ENCODE measurements around the gene GNPAT.
A peak's percentile ranks its signal among the peaks of the same experiment; 100 is the strongest.

Gene GNPAT

GRCh38 chr1:231240531-231240882 lies 505 bp upstream of the GNPAT start:
- H3K27ac ChIP-seq: peak overlapping the region; percentile 56

GRCh38 chr1:231241750-231242149 lies 738 bp downstream of the GNPAT start:
- no peak for DNase-seq (ENCODE audit: low read depth, low spot score)
- H3K27ac ChIP-seq: peak overlapping the region; percentile 56

More at GRCh38 chr1:231240531-231240882, 505 bp upstream of the GNPAT start:
- no peak for DNase-seq (ENCODE audit: low read depth, low spot score)

- DNase-seq (ENCODE audit: low read depth, low spot score): no peak
- no peak overlapping the region for H3K27ac ChIP-seq
Observed at GRCh38 chr1:231242516-231243198, 1.6 kb downstream of the GNPAT start.

- DNase-seq (ENCODE audit: low read depth, low spot score): no peak
Observed at GRCh38 chr1:231248778-231249177, 7.8 kb downstream of the GNPAT start.

GRCh38 chr1:231252336-231252735 lies 11.3 kb downstream of the GNPAT start:
- H3K27ac ChIP-seq: no peak overlapping the region

More at GRCh38 chr1:231248778-231249177, 7.8 kb downstream of the GNPAT start:
- H3K27ac ChIP-seq: no peak overlapping the region

GRCh38 chr1:231260351-231260750 lies 19.3 kb downstream of the GNPAT start:
- DNase-seq (ENCODE audit: low read depth, low spot score): no peak
- H3K27ac ChIP-seq: no peak overlapping the region

More at GRCh38 chr1:231252336-231252735, 11.3 kb downstream of the GNPAT start:
- DNase-seq (ENCODE audit: low read depth, low spot score): no peak

- DNase-seq (ENCODE audit: low read depth, low spot score): no peak
- H3K27ac ChIP-seq: no peak overlapping the region
Observed at GRCh38 chr1:231264642-231265041, 23.6 kb downstream of the GNPAT start.

- DNase-seq (ENCODE audit: low read depth, low spot score): no peak
- H3K27ac ChIP-seq: no peak overlapping the region
Observed at GRCh38 chr1:231265379-231265778, 24.4 kb downstream of the GNPAT start.

- no peak overlapping the region for H3K27ac ChIP-seq
- DNase-seq (ENCODE audit: low read depth, low spot score): no peak
Observed at GRCh38 chr1:231266811-231267322, 25.9 kb downstream of the GNPAT start.

GRCh38 chr1:231272173-231272572 lies 31.2 kb downstream of the GNPAT start:
- DNase-seq (ENCODE audit: low read depth, low spot score): no peak
- no peak overlapping the region for H3K27ac ChIP-seq

- no peak overlapping the region for H3K27ac ChIP-seq
- no peak for DNase-seq (ENCODE audit: low read depth, low spot score)
Observed at GRCh38 chr1:231272880-231273279, 31.9 kb downstream of the GNPAT start.

GRCh38 chr1:231274119-231274825 lies 33.3 kb downstream of the GNPAT start:
- no peak for DNase-seq (ENCODE audit: low read depth, low spot score)

GRCh38 chr1:231278100-231278790 lies 37.2 kb downstream of the GNPAT start:
- DNase-seq (ENCODE audit: low read depth, low spot score): no peak
- no peak overlapping the region for H3K27ac ChIP-seq

More at GRCh38 chr1:231274119-231274825, 33.3 kb downstream of the GNPAT start:
- no peak overlapping the region for H3K27ac ChIP-seq

- peak; percentile 68 for DNase-seq (ENCODE audit: low read depth, low spot score)
- no peak overlapping the region for H3K27ac ChIP-seq
Observed at GRCh38 chr1:231279081-231279480, 38.1 kb downstream of the GNPAT start.

GRCh38 chr1:231279683-231280082 lies 38.7 kb downstream of the GNPAT start:
- no peak for DNase-seq (ENCODE audit: low read depth, low spot score)

GRCh38 chr1:231284441-231284840 lies 43.4 kb downstream of the GNPAT start:
- H3K27ac ChIP-seq: no peak overlapping the region
- DNase-seq (ENCODE audit: low read depth, low spot score): no peak

More at GRCh38 chr1:231279683-231280082, 38.7 kb downstream of the GNPAT start:
- no peak overlapping the region for H3K27ac ChIP-seq

- H3K27ac ChIP-seq: no peak overlapping the region
- no peak for DNase-seq (ENCODE audit: low read depth, low spot score)
Observed at GRCh38 chr1:231286603-231287002, 45.6 kb downstream of the GNPAT start.

- no peak for DNase-seq (ENCODE audit: low read depth, low spot score)
- H3K27ac ChIP-seq: no peak overlapping the region
Observed at GRCh38 chr1:231295938-231296337, 54.9 kb downstream of the GNPAT start.

- H3K27ac ChIP-seq: no peak overlapping the region
- no peak for DNase-seq (ENCODE audit: low read depth, low spot score)
Observed at GRCh38 chr1:231301990-231302389, 61.0 kb downstream of the GNPAT start.

GRCh38 chr1:231310391-231310934 lies 69.5 kb downstream of the GNPAT start:
- no peak overlapping the region for H3K27ac ChIP-seq
- no peak for DNase-seq (ENCODE audit: low read depth, low spot score)

Data from epithelial cell of prostate (primary cell).